GM12878 (cell line): ENCODE data around the gene ZNF827. TPM values are rescaled to one million over a fixed set of nuclear protein-coding genes. Genes with fewer than 3 reads are reported as not detected.

Experiments used
- ATF3 ChIP-seq: IDR thresholded peaks from 2 replicates; pipeline ENCODE4 v1.6.1; 2011; ENCODE audit warnings: low read depth, mild to moderate bottlenecking, low read length, moderate library complexity, borderline replicate concordance; ENCODE audit errors: extremely low read depth
- BACH1 ChIP-seq: fragments of 450-650 bp; IDR thresholded peaks from 2 replicates; pipeline ENCODE4 v1.6.1; 2017; ENCODE audit warnings: mild to moderate bottlenecking, borderline replicate concordance
- EED ChIP-seq: sonication (generic); IDR thresholded peaks from 2 replicates; pipeline ENCODE4 v1.6.1; 2016; ENCODE audit warnings: antibody characterized with exemption, low read depth
- EGR1 ChIP-seq, 2 experiments: IDR thresholded peaks; 1 replicate in 1 of 2; 2 replicates in 1 of 2; pipeline ENCODE4 v1.6.1; 2011 to 2012; ENCODE audit warnings: low read depth in 2 of 2, low read length in 2 of 2, borderline replicate concordance in 1 of 2, mild to moderate bottlenecking in 1 of 2, moderate library complexity in 1 of 2
- ESRRA ChIP-seq: IDR thresholded peaks from 2 replicates; pipeline ENCODE4 v1.6.1; 2012; ENCODE audit warnings: mild to moderate bottlenecking, low read length, improper control_type of control experiment
- ETV6 ChIP-seq, 2 experiments: fragments of 450-650 bp in 1 of 2; IDR thresholded peaks in 1 of 2; conservative IDR thresholded peaks in 1 of 2; 2 replicates each; pipeline ENCODE4 v1.6.1; 2014; ENCODE audit warnings: antibody characterized with exemption in 1 of 2, borderline replicate concordance in 1 of 2, low read depth in 1 of 2, mild to moderate bottlenecking in 1 of 2, moderate library complexity in 1 of 2
- EZH2 ChIP-seq: IDR thresholded peaks from 2 replicates; pipeline ENCODE4 v1.6.1; 2012; ENCODE audit warnings: low read depth, mild to moderate bottlenecking, control low read depth, inconsistent platforms, low read length, borderline replicate concordance; ENCODE audit not compliant: control insufficient read depth
- JUNB ChIP-seq: IDR thresholded peaks from 2 replicates; pipeline ENCODE4 v1.6.1; 2016; ENCODE audit warnings: antibody characterized with exemption, mild to moderate bottlenecking
- NFYB ChIP-seq: IDR thresholded peaks from 2 replicates; pipeline ENCODE4 v1.6.1; 2011; ENCODE audit warnings: low read depth, mild to moderate bottlenecking, low read length, improper control_type of control experiment, moderate library complexity; ENCODE audit not compliant: insufficient read depth
- PKNOX1 ChIP-seq: fragments of 450-650 bp; IDR thresholded peaks from 2 replicates; pipeline ENCODE4 v1.6.1; 2016; ENCODE audit warnings: mild to moderate bottlenecking
- RCOR1 ChIP-seq: conservative IDR thresholded peaks from 2 replicates; pipeline ENCODE4 v1.6.1; 2012; ENCODE audit warnings: low read depth, low read length, improper control_type of control experiment
- RUNX3 ChIP-seq: IDR thresholded peaks from 2 replicates; pipeline ENCODE4 v1.6.1; 2012; ENCODE audit warnings: low read length, inconsistent platforms
- SP1 ChIP-seq: IDR thresholded peaks from one replicate; pipeline ENCODE4 v1.6.1; 2011; ENCODE audit warnings: low read depth, low read length
- SRF ChIP-seq, 2 experiments: IDR thresholded peaks; 2 replicates each; pipeline ENCODE4 v1.6.1; 2011; ENCODE audit warnings: low read depth in 2 of 2, low read length in 2 of 2, mild to moderate bottlenecking in 1 of 2, moderate library complexity in 1 of 2
- STAT3 ChIP-seq: IDR thresholded peaks from 2 replicates; pipeline ENCODE4 v1.6.1; 2011; ENCODE audit warnings: low read depth, low read length, improper control_type of control experiment
- TAF1 ChIP-seq: IDR thresholded peaks from 2 replicates; pipeline ENCODE4 v1.6.1; 2011; ENCODE audit warnings: mild to moderate bottlenecking, low read depth, low read length, borderline replicate concordance
- TCF7 ChIP-seq: IDR thresholded peaks from 2 replicates; pipeline ENCODE4 v1.6.1; 2014; ENCODE audit warnings: antibody characterized with exemption, borderline replicate concordance
- ZNF384 ChIP-seq: IDR thresholded peaks from 2 replicates; pipeline ENCODE4 v1.6.1; 2012; ENCODE audit warnings: low read depth, mild to moderate bottlenecking, low read length, improper control_type of control experiment, borderline replicate concordance
- ZNF687 ChIP-seq: fragments of 450-650 bp; IDR thresholded peaks from 2 replicates; pipeline ENCODE4 v1.6.1; 2017; ENCODE audit warnings: mild to moderate bottlenecking, moderate library complexity
- polyA plus RNA-seq, 11 experiments: library from polyadenylated mRNA; depleted of rRNA in 4 of 11; unstranded in 6 of 11; stranded (reverse) in 5 of 11; fragments of >200 nt; fragmentation: Nextera tagmentation in 4 of 11; fragmentation: Illumina TruSeq in 1 of 11; extraction: Ambion mirVana in 4 of 11; extraction: Trizol in 1 of 11; gene quantifications; 1 replicate in 1 of 11; 2 replicates in 10 of 11; pipeline versions ENCODE4 v1.2.1 to v1.2.3, GENCODE V29; 2011 to 2016; ENCODE audit warnings: inconsistent platforms in 2 of 11, missing spikeins in 2 of 11, low read depth in 1 of 11
- total RNA-seq, 4 experiments: library from RNA; depleted of rRNA in 3 of 4; stranded (reverse); fragments of >200 nt in 3 of 4; fragmentation: Illumina TruSeq in 1 of 4; extraction: Trizol in 1 of 4; gene quantifications; 2 replicates each; pipeline versions ENCODE4 v1.2.1 to v1.2.3, GENCODE V29; 2013 to 2021
- TF ChIP-seq, protein P1 (sequence below): fragments of 450-650 bp; formaldehyde crosslinking; IDR thresholded peaks from 2 replicates; pipeline ENCODE4 v1.4.0; 2022; ENCODE audit warnings: mild to moderate bottlenecking, moderate library complexity

Gene ZNF827
- total and polyA plus RNA-seq, 10 of the 15 experiments (the other 5 are each of a cell fraction or from before 2014, with no cell fraction given), result 3.8 to 31.5 (median 13.6) TPM

DNA sequence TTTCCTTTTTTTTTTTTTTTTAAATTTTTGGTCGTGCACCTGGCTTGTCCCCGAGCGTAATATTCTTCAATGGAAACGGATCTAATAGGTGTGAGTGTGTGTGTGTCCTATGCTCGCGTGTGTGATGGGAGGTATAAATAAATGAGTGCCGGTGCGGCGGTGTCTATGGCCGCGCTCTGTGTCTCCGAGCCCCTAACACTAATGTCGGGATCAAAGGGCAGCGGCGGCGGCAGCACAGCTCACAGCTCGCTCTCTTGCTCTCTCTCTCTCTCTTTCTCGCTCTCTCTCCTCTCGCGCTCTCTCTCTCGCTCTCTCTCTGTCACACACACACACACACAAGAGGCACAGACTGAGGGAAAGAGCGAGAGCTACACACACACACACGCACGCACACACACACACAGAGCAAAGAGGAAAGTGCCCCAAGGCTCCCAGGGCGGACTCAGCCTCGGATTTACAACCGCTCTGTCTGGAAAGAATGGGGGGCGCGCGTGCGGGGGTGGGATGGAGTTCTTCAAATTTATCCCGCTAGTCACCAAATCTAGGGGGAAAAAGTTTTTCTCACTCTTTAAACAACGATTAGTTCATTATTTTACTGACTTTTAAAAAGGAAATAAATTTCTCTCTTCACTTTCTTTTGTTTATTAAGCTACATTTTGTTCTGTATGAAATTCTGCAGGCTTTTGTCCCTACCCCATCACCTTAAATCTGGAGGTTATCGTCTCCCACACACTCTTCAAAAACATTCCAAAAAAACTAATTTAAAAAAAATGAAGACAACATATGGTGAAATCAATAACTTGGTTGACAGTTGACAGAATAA, at the start of gene ZNF827 (continued):
- TF ChIP-seq ATF3, result no peak
- TF ChIP-seq STAT3, result no peak
- peak in 1 of 2 experiments; percentile 65; a peak in 1 of 3 replicates for TF ChIP-seq EGR1 (IDR thresholded peaks at IDR 0.05; ENCODE audit: borderline replicate concordance in 1 of 2, low read depth in 2 of 2, low read length in 2 of 2)
- TF ChIP-seq NFYB, result no peak
- peak; percentile 92 for TF ChIP-seq EED
- no peak for TF ChIP-seq ZNF384
- TF ChIP-seq TAF1, result peak; percentile 85; the same call in 1 of the 2 replicates
- TF ChIP-seq EZH2, result no peak
- peak; percentile 28; the same call in 1 of the 2 replicates for TF ChIP-seq JUNB
- TF ChIP-seq, protein P1, sequence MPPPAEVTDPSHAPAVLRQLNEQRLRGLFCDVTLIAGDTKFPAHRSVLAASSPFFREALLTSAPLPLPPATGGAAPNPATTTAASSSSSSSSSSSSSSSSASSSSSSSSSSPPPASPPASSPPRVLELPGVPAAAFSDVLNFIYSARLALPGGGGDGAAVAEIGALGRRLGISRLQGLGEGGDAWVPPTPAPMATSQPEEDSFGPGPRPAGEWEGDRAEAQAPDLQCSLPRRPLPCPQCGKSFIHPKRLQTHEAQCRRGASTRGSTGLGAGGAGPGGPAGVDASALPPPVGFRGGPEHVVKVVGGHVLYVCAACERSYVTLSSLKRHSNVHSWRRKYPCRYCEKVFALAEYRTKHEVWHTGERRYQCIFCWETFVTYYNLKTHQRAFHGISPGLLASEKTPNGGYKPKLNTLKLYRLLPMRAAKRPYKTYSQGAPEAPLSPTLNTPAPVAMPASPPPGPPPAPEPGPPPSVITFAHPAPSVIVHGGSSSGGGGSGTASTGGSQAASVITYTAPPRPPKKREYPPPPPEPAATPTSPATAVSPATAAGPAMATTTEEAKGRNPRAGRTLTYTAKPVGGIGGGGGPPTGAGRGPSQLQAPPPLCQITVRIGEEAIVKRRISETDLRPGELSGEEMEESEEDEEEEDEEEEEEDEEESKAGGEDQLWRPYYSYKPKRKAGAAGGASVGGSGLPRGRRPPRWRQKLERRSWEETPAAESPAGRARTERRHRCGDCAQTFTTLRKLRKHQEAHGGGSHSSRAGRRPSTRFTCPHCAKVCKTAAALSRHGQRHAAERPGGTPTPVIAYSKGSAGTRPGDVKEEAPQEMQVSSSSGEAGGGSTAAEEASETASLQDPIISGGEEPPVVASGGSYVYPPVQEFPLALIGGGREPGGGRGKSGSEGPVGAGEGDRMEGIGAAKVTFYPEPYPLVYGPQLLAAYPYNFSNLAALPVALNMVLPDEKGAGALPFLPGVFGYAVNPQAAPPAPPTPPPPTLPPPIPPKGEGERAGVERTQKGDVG (CRISPR knock-in tag), result no peak
- no peak for TF ChIP-seq SRF (IDR thresholded peaks at IDR 0.05; ENCODE audit: low read depth in 2 of 2, low read length in 2 of 2)
- TF ChIP-seq RUNX3, result peak; percentile 75
- TF ChIP-seq BACH1, result 0 out of 2 replicates have a peak, but pooled peaks have one; percentile 35
- TF ChIP-seq PKNOX1, result 0 out of 2 replicates have a peak, but pooled peaks have one; percentile 16
- TF ChIP-seq ESRRA, result no peak
- TF ChIP-seq RCOR1, result 0 out of 2 replicates have a peak, but pooled peaks have one; percentile 59
- TF ChIP-seq ZNF687, result no peak
- TF ChIP-seq TCF7, result peak; percentile 94
- peak; percentile 14 for TF ChIP-seq SP1
- TF ChIP-seq ETV6 (conservative IDR thresholded peaks at IDR 0.05 in 1 of 2, IDR thresholded peaks at IDR 0.05 in 1 of 2; ENCODE audit: borderline replicate concordance in 1 of 2, low read depth in 1 of 2), result peak in 1 of 2 experiments; percentile 75; a peak in 2 of 4 replicates
